CD4-positive, alpha-beta memory T cell (primary cell): Measurements from ENCODE around the gene MAPKBP1. TPM values are rescaled to one million over a fixed set of nuclear protein-coding genes. Genes with fewer than 3 reads are reported as not detected.

ENCODE experiments used
- CTCF ChIA-PET: fragments of 350-600 bp; sonication (Branson Sonifier 250); formaldehyde crosslinking; loops from one replicate; lab custom pipeline; 2021; ENCODE audit warnings: inconsistent platforms; ENCODE audit not compliant: partially characterized antibody; lab: Charles Lee
- POLR2A ChIA-PET: fragments of 350-600 bp; sonication (Branson Sonifier 250); formaldehyde crosslinking; loops from one replicate; lab custom pipeline; 2021; ENCODE audit not compliant: partially characterized antibody; lab: Charles Lee
- DNase-seq, 5 donors: peaks; one replicate each; pipeline versions ENCODE4 v3.0.0 to v3.0.0-alpha.2; 2020 to 2022; ENCODE audit warnings: mixed read lengths in 1 of 5
- H3K27ac ChIP-seq: one replicate; pipeline ENCODE4 v1.7.0; 2013; ENCODE audit warnings: low read depth, low read length
- H3K27me3 ChIP-seq: 2 replicates; pipeline ENCODE4 v1.7.0; 2013; ENCODE audit warnings: mild to moderate bottlenecking, low read length, moderate library complexity; ENCODE audit not compliant: insufficient read depth
- H3K36me3 ChIP-seq: 2 replicates; pipeline ENCODE4 v1.7.0; 2013; ENCODE audit warnings: mild to moderate bottlenecking, low read length, moderate library complexity; ENCODE audit not compliant: insufficient read depth
- H3K4me1 ChIP-seq: 2 replicates; pipeline ENCODE4 v1.7.0; 2013; ENCODE audit warnings: mild to moderate bottlenecking, low read length, moderate library complexity; ENCODE audit not compliant: insufficient read depth
- H3K4me3 ChIP-seq, 2 donors: one replicate each; pipeline ENCODE4 v1.7.0; 2013; ENCODE audit warnings: low read length in 2 of 2, mild to moderate bottlenecking in 1 of 2
- H3K9me3 ChIP-seq, 2 donors: one replicate each; pipeline ENCODE4 v1.7.0; 2013; ENCODE audit warnings: low read length in 2 of 2, control low read depth in 1 of 2; ENCODE audit not compliant: control insufficient read depth in 1 of 2
- H3K27ac Mint-ChIP-seq, 7 donors: one replicate each; pipeline ENCODE4 v1.8.0; 2020 to 2021; ENCODE audit warnings: mixed read lengths in 7 of 7, mild to moderate bottlenecking in 6 of 7, inconsistent platforms in 3 of 7, moderate library complexity in 3 of 7
- H3K27me3 Mint-ChIP-seq, 2 donors: one replicate each; pipeline ENCODE4 v1.8.0; 2020 to 2021; ENCODE audit warnings: mixed read lengths in 2 of 2
- H3K36me3 Mint-ChIP-seq, 2 donors: one replicate each; pipeline ENCODE4 v1.8.0; 2020 to 2021; ENCODE audit warnings: mixed read lengths in 2 of 2, inconsistent platforms in 1 of 2, mild to moderate bottlenecking in 1 of 2
- H3K4me1 Mint-ChIP-seq, 4 donors: one replicate each; pipeline ENCODE4 v1.8.0; 2020 to 2021; ENCODE audit warnings: mixed read lengths in 4 of 4, mild to moderate bottlenecking in 1 of 4
- H3K4me3 Mint-ChIP-seq, 8 donors: one replicate each; pipeline ENCODE4 v1.8.0; 2020 to 2021; ENCODE audit warnings: mixed read lengths in 8 of 8, mild to moderate bottlenecking in 7 of 8, moderate library complexity in 6 of 8, inconsistent platforms in 3 of 8
- H3K9me3 Mint-ChIP-seq, 8 donors: one replicate each; pipeline ENCODE4 v1.8.0; 2020 to 2021; ENCODE audit warnings: mixed read lengths in 8 of 8, mild to moderate bottlenecking in 5 of 8, inconsistent platforms in 3 of 8, moderate library complexity in 1 of 8
- intact Hi-C: fragments of 100-400 bp; cut with micrococcal nuclease; formaldehyde crosslinking; loops from one replicate; pipeline ENCODE4 v1.15.1; 2023
- polyA plus RNA-seq, 2 donors: library from polyadenylated mRNA; unstranded; fragments of 300-500 nt; fragmentation: Illumina TruSeq; gene quantifications; one replicate each; pipeline ENCODE4 v1.2.3, GENCODE V29; 2021
- total RNA-seq, 2 experiments: library from RNA; stranded (reverse); gene quantifications; one replicate each; pipeline ENCODE4 v1.2.3, GENCODE V29; 2021

Gene MAPKBP1
- total and polyA plus RNA-seq, 4 experiments from 2014 or later = 0.87 to 42.6 (median 21.7) TPM

GRCh38 chr15:41774882-41775417 lies 666 bp downstream of the MAPKBP1 start:
- POLR2A ChIA-PET = interaction anchor here (0.8 to 3.8 kb wide), 23 partner anchors 9 to 716 kb away, joined by 3 to 56 read pairs (median 6); partner anchors contain the start of genes EHD4, JMJD7, MGA and PLA2G4B

GRCh38 chr15:41775651-41776050 lies 1.4 kb downstream of the MAPKBP1 start:
- POLR2A ChIA-PET = interaction anchor here (1.4 kb wide), 1 partner anchor 28 kb away, joined by 3 read pairs; no protein-coding TSS in a partner anchor
- Histone ChIP-seq H3K4me1 (peaks cover 57% of the 10 kb centered on the region), H3K27ac (peak overlapping the region; percentile 75), H3K4me3 (peak overlapping the region; percentile 67 to 83), H3K36me3 (no peaks in the 10 kb centered on the region), H3K27me3 (no peaks in the 10 kb centered on the region), H3K9me3 (no peaks in the 10 kb centered on the region)
- CTCF ChIA-PET = interaction anchor here (1.0 to 12.3 kb wide), 3 partner anchors 34 to 162 kb away, joined by 5 to 327 read pairs (median 287); no protein-coding TSS in a partner anchor
- Mint-ChIP-seq H3K4me3 (peak overlapping the region; percentile 91 to 99 (median 96)), H3K27ac (peak overlapping the region in 5 of 7 donors; percentile 31 to 97 (median 69)), H3K36me3 (peaks cover 8 to 12% of the 10 kb centered on the region in 2 donors), H3K4me1 (peaks cover 51 to 79% (median 63%) of the 10 kb centered on the region in 4 donors), H3K9me3 (no peaks in the 10 kb centered on the region), H3K27me3 (no peaks in the 10 kb centered on the region)
- DNase-seq = no peak
- intact Hi-C loops = loop anchor here (2.0 kb wide), 3 partner anchors 115 to 195 kb away; partner anchors contain the start of genes MGA and SPTBN5

More at GRCh38 chr15:41774882-41775417, 666 bp downstream of the MAPKBP1 start:
- CTCF ChIA-PET = interaction anchor here (0.9 to 12.3 kb wide), 26 partner anchors 9 to 834 kb away, joined by 3 to 327 read pairs (median 10); partner anchors contain the start of genes JMJD7, MGA and SPTBN5
- Mint-ChIP-seq H3K4me3 (peak overlapping the region; percentile 91 to 99 (median 96)), H3K9me3 (no peaks in the 10 kb centered on the region), H3K4me1 (peaks cover 49 to 72% (median 58%) of the 10 kb centered on the region in 4 donors), H3K27ac (peak overlapping the region; percentile 69 to 97 (median 96)), H3K36me3 (peaks cover 7 to 12% of the 10 kb centered on the region in 2 donors), H3K27me3 (no peaks in the 10 kb centered on the region)
- peak overlapping the region; percentile 67 to 83 for H3K4me3 ChIP-seq
- no peaks in the 10 kb centered on the region for H3K36me3 ChIP-seq
- H3K9me3 ChIP-seq = no peaks in the 10 kb centered on the region
- H3K4me1 ChIP-seq = peaks cover 57% of the 10 kb centered on the region
- no peaks in the 10 kb centered on the region for H3K27me3 ChIP-seq
- peak overlapping the region; percentile 75 for H3K27ac ChIP-seq
- intact Hi-C loops = loop anchor here (1.0 to 2.0 kb wide), 7 partner anchors 36 to 218 kb away; partner anchors contain the start of genes JMJD7, MGA and SPTBN5
- peak in 1 of 5 donors; percentile 2 for DNase-seq

GRCh38 chr15:41777421-41777973 lies 3.2 kb downstream of the MAPKBP1 start:
- Histone ChIP-seq H3K36me3 (no peaks in the 10 kb centered on the region), H3K27ac (no peak overlapping the region), H3K4me3 (no peak overlapping the region), H3K9me3 (no peaks in the 10 kb centered on the region), H3K4me1 (peaks cover 55% of the 10 kb centered on the region), H3K27me3 (no peaks in the 10 kb centered on the region)
- H3K27me3 Mint-ChIP-seq = no peaks in the 10 kb centered on the region
- H3K36me3 Mint-ChIP-seq = peaks cover 11 to 14% of the 10 kb centered on the region in 2 donors
- CTCF ChIA-PET = interaction anchor here (0.8 to 12.3 kb wide), 6 partner anchors 11 to 160 kb away, joined by 3 to 327 read pairs (median 6); no protein-coding TSS in a partner anchor
- no peak for DNase-seq
- H3K4me1 Mint-ChIP-seq = peaks cover 54 to 85% (median 64%) of the 10 kb centered on the region in 4 donors
- intact Hi-C loops = no loop called here
- POLR2A ChIA-PET = interaction anchor here (0.6 to 1.4 kb wide), 6 partner anchors 10 to 159 kb away, joined by 3 to 4 read pairs (median 4); partner anchors contain the start of gene SPTBN5
- peak overlapping the region in 2 of 8 donors; percentile 23 to 54 for H3K4me3 Mint-ChIP-seq
- H3K9me3 Mint-ChIP-seq = no peaks in the 10 kb centered on the region
- peak overlapping the region in 2 of 7 donors; percentile 47 to 70 for H3K27ac Mint-ChIP-seq

- Mint-ChIP-seq H3K27me3 (no peaks in the 10 kb centered on the region), H3K4me1 (peaks cover 48 to 74% (median 58%) of the 10 kb centered on the region in 4 donors), H3K36me3 (peaks cover 15 to 19% of the 10 kb centered on the region in 2 donors), H3K27ac (peak overlapping the region in 3 of 7 donors; percentile 31 to 83 (median 53)), H3K9me3 (no peaks in the 10 kb centered on the region), H3K4me3 (no peak overlapping the region)
- CTCF ChIA-PET = interaction anchor here (1.8 to 12.3 kb wide), 3 partner anchors 31 to 159 kb away, joined by 7 to 327 read pairs (median 287); no protein-coding TSS in a partner anchor
- no peaks in the 10 kb centered on the region for H3K36me3 ChIP-seq
- H3K9me3 ChIP-seq = no peaks in the 10 kb centered on the region
- no peak overlapping the region for H3K4me3 ChIP-seq
- intact Hi-C loops = no loop called here
- no peak for DNase-seq
- peaks cover 45% of the 10 kb centered on the region for H3K4me1 ChIP-seq
- POLR2A ChIA-PET = no interaction called here
- no peak overlapping the region for H3K27ac ChIP-seq
- no peaks in the 10 kb centered on the region for H3K27me3 ChIP-seq
These were observed 4.2 kb downstream of the MAPKBP1 start for GRCh38 chr15:41778521-41778920.

- no peaks in the 10 kb centered on the region for H3K27me3 ChIP-seq
- peak overlapping the region in 3 of 7 donors; percentile 76 to 79 (median 78) for H3K27ac Mint-ChIP-seq
- no peaks in the 10 kb centered on the region for H3K9me3 Mint-ChIP-seq
- H3K36me3 ChIP-seq = no peaks in the 10 kb centered on the region
- no peak for DNase-seq
- H3K4me1 ChIP-seq = peaks cover 40% of the 10 kb centered on the region
- no peaks in the 10 kb centered on the region for H3K27me3 Mint-ChIP-seq
- H3K9me3 ChIP-seq = no peaks in the 10 kb centered on the region
- peaks cover 10 to 19% of the 10 kb centered on the region in 2 donors for H3K36me3 Mint-ChIP-seq
- ChIA-PET POLR2A (no interaction called here), CTCF (interaction anchor here (12.3 kb wide), 1 partner anchor 30 kb away, joined by 327 read pairs; no protein-coding TSS in a partner anchor)
- H3K4me3 ChIP-seq = no peak overlapping the region
- intact Hi-C loops = no loop called here
- peaks cover 46 to 62% (median 54%) of the 10 kb centered on the region in 4 donors for H3K4me1 Mint-ChIP-seq
- no peak overlapping the region for H3K27ac ChIP-seq
- no peak overlapping the region for H3K4me3 Mint-ChIP-seq
These were observed 5.4 kb downstream of the MAPKBP1 start for GRCh38 chr15:41779662-41780157.

- Histone ChIP-seq H3K36me3 (no peaks in the 10 kb centered on the region), H3K27ac (no peak overlapping the region), H3K9me3 (no peaks in the 10 kb centered on the region), H3K27me3 (no peaks in the 10 kb centered on the region), H3K4me1 (peaks cover 35% of the 10 kb centered on the region), H3K4me3 (no peak overlapping the region)
- Mint-ChIP-seq H3K9me3 (no peaks in the 10 kb centered on the region), H3K4me3 (no peak overlapping the region), H3K36me3 (peaks cover 8 to 19% of the 10 kb centered on the region in 2 donors), H3K27me3 (no peaks in the 10 kb centered on the region), H3K4me1 (peaks cover 43 to 57% (median 49%) of the 10 kb centered on the region in 4 donors), H3K27ac (peak overlapping the region in 2 of 7 donors; percentile 76 to 79)
- no peak for DNase-seq
- intact Hi-C loops = no loop called here
- ChIA-PET POLR2A (no interaction called here), CTCF (interaction anchor here (1.0 to 12.3 kb wide), 2 partner anchors 15 to 29 kb away, joined by 4 to 327 read pairs; no protein-coding TSS in a partner anchor)
These were observed 6.0 kb downstream of the MAPKBP1 start for GRCh38 chr15:41780266-41780665.
